Liver (tissue), 3 donors: ENCODE data around the gene HMGB4.

ENCODE experiments used
- CTCF ChIP-seq: fragments of 150-350 bp; IDR thresholded peaks from 2 replicates; pipeline ENCODE4 v1.5.1; 2017; ENCODE audit warnings: improper control_type of control experiment, low read depth, low read length; ENCODE audit not compliant: missing input control
- FOXA1 ChIP-seq: IDR thresholded peaks from 2 replicates; pipeline ENCODE4 v1.6.1; 2016; ENCODE audit warnings: antibody characterized with exemption
- HNF4G ChIP-seq: IDR thresholded peaks from 2 replicates; pipeline ENCODE4 v1.6.1; 2016; ENCODE audit warnings: antibody characterized with exemption
- MAX ChIP-seq: IDR thresholded peaks from 2 replicates; pipeline ENCODE4 v1.6.1; 2016; ENCODE audit warnings: antibody characterized with exemption
- RAD21 ChIP-seq, 2 donors: IDR thresholded peaks; 2 replicates each; pipeline ENCODE4 v1.6.1; 2016; ENCODE audit warnings: antibody characterized with exemption in 2 of 2, mild to moderate bottlenecking in 2 of 2
- TAF1 ChIP-seq: conservative IDR thresholded peaks from 2 replicates; pipeline ENCODE4 v1.6.1; 2016; ENCODE audit warnings: antibody characterized with exemption, mild to moderate bottlenecking
- YY1 ChIP-seq: IDR thresholded peaks from 2 replicates; pipeline ENCODE4 v1.6.1; 2016; ENCODE audit warnings: antibody characterized with exemption, mild to moderate bottlenecking
- donor health status: healthy.
- donor health status: healthy.

GRCh38 chr1:33854091-33854490, 9.8 kb upstream of the HMGB4 start:
- TF ChIP-seq FOXA1 (no peak), RAD21 (IDR thresholded peaks at IDR 0.05) (no peak), CTCF (no peak), MAX (no peak), HNF4G (no peak), YY1 (no peak), TAF1 (no peak)
